GM18498 (cell line): ENCODE results near the gene SSNA1.

Experiments used
- ATAC-seq: cut with Tn5 transposase; IDR thresholded peaks from one replicate; pipeline ENCODE4 v1.9.1; 2021; ENCODE audit warnings: mild to moderate bottlenecking, moderate library complexity; ENCODE audit not compliant: unreplicated experiment

Gene SSNA1

GRCh38 chr9:137167747-137168572, 20.5 kb upstream of the SSNA1 start:
- ATAC-seq: no peak

- no peak for ATAC-seq
These were observed 19.9 kb upstream of the SSNA1 start for GRCh38 chr9:137168573-137168903.

- no peak for ATAC-seq
These were observed 19.3 kb upstream of the SSNA1 start for GRCh38 chr9:137168904-137169856.

- no peak for ATAC-seq
These were observed 18.5 kb upstream of the SSNA1 start, which contains the start of gene LRRC26 for GRCh38 chr9:137169896-137170358. Gene LRRC26 (minus strand): TSS chr9:137170051. CDS start chr9:137169943, 108 bp downstream.

- no peak for ATAC-seq
These were observed 17.9 kb upstream of the SSNA1 start for GRCh38 chr9:137170486-137171148.

GRCh38 chr9:137171149-137171900, 17.2 kb upstream of the SSNA1 start:
- ATAC-seq: no peak

GRCh38 chr9:137172901-137173795, 15.3 kb upstream of the SSNA1 start:
- ATAC-seq: no peak

- ATAC-seq: no peak
These were observed 14.4 kb upstream of the SSNA1 start for GRCh38 chr9:137173796-137174664.

- ATAC-seq: no peak
These were observed 13.7 kb upstream of the SSNA1 start for GRCh38 chr9:137174722-137175293.

- no peak for ATAC-seq
These were observed 13.0 kb upstream of the SSNA1 start for GRCh38 chr9:137175345-137175961.

- ATAC-seq: no peak
These were observed 11.9 kb upstream of the SSNA1 start for GRCh38 chr9:137176302-137177182.

- ATAC-seq: no peak
These were observed 10.1 kb upstream of the SSNA1 start for GRCh38 chr9:137178201-137178938.

- ATAC-seq: no peak
These were observed 9.4 kb upstream of the SSNA1 start for GRCh38 chr9:137178939-137179630.

- no peak for ATAC-seq
These were observed 8.7 kb upstream of the SSNA1 start for GRCh38 chr9:137179761-137180160.

- no peak for ATAC-seq
These were observed 8.0 kb upstream of the SSNA1 start for GRCh38 chr9:137180491-137180890.
